Hematopoietic multipotent progenitor cell treated with erythropoietin and hydrocortisone succinate and interleukin-3 and kit ligand, for 6 days (in vitro differentiated cells): ENCODE measurements around the gene ASIC2.

ENCODE experiments used
- DNase-seq: peaks from one replicate; pipeline ENCODE4 v3.0.0-alpha.2; 2015

ASIC2 gene

DNA sequence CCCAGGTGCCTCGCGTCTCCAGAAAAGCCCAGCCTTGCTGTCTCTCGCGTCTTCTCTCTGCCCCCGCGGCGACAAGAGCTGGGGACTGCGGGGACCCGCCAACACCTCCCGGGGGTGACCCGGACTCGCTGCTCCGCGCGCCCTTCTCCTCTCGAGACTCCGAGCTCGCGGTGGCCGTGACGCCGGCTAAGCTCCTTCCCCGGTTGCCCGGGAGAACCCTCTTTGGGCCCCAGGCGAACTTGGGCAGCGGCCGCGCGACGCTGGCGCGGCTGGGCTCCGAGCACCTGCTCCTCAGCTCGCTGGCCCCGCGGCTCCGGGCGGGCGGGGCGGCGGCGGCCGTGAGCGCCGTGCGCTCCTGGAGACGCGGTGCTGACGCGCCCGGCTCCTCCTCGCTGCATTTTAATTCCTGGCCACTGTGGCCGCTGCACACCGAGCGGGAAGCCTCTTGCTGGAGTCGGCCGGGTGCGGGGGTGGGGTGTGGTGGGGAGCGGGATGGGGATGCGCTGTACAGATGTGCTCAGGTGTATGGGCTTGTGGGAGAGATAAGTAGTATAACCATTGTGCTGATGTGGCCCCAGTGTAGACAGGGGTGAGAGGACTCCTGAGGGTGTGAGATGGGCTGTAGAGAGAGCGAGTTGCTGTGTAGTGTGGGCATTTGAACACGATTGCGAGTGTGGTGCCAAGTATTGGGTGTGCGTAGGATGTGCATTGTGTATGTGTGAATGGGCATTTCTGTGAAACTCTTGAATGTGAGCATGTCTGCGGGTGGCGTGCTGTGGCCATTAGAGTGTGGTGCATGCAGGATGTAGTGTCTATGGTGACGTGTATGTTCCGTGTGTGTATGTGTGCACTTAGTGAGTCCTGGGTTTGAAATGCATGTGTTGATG lies at the start of gene ASIC2:
Gene ASIC2, minus strand, starts transcription at position 315 of the 887 bp plus-strand sequence.
- DNase-seq: peak; percentile 4

DNA sequence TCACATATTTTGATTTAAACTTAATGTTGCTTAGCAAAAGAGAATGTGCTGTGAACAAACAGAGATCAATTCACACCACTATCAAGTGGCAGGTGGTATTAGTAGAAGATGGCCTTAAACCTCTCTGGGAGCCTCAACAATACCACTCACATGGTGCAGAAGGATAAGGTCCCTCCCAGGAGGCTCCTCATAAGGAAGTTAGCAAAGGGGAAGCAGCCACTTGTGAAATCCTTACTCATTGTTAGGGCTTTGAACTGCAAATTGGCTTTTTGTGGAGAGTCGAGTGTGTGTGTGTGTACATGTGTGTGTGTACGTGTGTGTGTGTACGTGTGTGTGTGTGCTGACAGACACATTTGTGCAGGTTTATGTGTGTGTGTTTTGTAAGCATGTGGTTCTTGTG lies 48.9 kb upstream of the ASIC2 start:
- peak; percentile 8 for DNase-seq

DNA sequence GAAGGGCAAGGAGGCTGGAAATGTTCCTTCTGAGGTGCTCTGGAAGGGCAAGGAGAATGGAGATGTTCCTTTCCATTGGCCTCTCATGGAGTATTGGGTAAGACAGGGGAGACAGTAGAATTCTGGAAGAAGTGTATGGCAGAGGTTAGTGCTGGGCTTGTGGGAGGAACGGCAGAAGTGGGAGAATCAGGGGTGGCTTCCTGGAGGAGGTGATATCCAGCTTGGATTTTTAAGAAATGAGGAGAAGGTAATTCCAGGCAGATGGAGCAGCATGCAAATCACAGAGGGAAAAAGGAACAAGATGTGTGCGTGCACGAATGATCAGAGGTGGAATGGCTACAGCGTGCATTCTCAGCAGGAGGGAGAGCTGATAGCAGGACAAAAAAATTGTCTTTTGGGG lies 45.1 kb upstream of the ASIC2 start:
- no peak for DNase-seq

DNA sequence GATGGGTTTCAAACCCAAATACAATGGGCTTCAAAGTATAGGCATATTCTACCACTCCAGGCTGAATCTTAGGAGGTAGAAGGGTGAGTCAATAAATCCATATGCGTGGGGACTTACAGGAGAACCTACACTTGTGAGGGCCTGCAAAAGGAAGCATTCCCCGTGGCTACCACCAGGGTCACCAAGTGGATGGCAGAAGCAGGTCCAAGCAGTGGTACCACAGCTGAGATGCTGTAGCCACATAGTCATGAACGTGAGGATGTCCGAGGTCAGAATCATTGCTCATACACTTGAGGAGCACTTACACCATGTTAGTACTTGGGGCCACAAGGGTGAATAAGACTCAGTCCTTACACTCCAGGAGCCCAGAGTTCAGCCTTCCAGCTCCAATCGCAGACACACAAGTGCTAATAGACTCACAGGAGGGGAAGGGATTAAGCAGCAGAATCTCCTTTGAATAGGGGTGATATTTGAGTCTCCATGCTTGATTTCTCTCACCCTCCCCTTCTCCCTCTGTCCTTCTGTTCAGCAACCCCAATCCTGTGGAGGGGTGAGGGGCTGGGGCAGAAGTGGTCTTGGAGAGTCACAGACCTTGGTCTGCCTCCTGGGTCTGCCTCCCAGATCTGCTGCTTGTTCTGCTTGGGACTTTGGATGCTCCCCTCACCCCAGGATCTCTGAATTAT lies 42.5 kb upstream of the ASIC2 start:
- DNase-seq: peak; percentile 2

DNA sequence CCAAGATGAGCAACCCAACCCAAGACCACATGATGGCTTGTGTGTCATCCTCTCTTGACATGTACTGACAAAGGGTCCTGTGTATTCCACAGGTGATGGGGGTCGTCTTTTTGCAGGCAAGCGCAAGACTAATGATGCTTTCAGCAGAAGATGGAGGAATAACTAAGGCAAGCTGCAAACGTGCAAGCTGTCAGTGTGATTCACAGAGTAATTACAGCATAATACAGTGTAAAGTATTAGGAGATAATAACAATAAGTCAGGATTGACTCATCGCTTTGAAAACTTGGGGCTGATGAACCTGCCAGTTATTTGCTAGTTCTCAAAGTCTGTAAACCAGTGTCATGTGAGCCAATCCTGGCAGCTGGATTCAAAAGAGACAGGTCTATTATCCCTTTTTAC lies 41.6 kb upstream of the ASIC2 start:
- no peak for DNase-seq

DNA sequence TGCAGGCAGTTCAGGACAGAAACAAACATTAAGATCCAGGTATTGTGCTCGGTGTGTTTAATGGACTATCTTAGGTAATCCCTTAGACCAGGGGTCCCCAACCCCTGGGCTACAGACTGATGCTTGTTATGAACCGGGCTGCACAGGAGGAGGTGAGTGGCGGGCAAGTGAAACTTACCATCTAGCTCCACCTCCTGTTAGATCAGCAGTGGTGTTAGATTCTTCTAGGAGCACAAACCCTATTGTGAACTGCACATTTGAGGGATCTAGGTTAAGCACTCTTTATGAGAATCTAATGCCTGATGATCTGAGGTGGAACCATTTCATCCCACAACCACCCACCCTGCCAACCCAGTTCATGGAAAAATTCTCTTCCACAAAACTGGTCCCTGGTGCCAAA lies 37.8 kb upstream of the ASIC2 start:
- DNase-seq: no peak

DNA sequence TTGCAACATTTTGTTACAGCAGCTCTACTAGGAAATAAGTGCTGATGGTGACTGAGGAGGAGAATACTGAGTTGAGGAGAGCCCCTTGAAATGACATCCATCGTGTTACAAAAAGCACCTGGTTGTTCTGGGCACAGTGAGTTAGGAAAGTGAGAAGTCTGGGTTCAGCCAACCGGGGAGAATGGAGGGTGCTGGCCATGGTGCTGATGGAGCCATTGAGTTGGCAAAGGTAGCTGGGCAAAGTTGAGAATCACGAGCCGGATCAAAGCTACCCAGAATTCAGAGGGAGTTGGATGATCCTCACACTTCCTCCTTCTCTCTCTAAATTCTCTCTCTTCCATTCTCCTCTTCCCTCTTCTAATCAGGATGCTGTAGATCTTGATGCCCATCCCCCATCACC lies 35.0 kb upstream of the ASIC2 start:
- peak; percentile 30 for DNase-seq

DNA sequence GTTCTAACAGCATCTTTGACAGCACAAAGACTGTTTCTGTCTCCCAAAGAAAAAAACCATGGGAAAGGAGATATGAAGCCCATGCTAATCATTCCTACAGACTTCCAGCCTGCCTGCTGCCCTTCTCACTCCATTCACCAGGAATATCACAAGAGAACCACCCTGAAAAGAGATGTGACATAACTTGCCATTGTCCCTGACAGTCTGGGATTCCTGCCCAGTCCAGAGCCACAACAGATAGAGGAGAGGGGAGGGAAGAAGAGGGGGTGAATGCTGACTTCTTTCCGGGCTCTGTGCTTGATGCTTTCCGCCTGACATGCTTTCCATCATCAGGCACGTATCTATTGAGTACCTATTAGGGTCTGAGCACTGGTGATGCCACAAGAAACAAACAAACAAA lies 31.6 kb upstream of the ASIC2 start:
- no peak for DNase-seq

DNA sequence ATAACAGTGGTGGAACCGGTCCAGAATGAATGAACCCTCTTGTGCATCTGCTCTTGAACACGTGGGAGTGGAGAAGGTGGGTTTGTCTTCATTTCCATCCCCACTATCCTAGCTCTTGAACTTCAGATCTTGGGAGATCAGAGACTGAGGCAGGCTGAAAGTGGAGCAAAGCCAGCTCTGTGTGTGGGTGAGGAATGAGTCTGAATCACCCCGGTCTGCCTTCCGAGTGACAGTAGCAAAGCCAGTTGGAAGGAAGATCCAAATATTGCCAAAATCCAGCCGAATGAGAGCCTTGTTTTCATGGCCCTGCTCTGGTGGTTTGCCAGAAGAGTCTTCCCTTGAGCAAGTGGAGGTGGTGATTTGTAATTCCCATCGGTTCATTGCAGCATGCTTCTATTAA lies 29.0 kb upstream of the ASIC2 start:
- DNase-seq: no peak

DNA sequence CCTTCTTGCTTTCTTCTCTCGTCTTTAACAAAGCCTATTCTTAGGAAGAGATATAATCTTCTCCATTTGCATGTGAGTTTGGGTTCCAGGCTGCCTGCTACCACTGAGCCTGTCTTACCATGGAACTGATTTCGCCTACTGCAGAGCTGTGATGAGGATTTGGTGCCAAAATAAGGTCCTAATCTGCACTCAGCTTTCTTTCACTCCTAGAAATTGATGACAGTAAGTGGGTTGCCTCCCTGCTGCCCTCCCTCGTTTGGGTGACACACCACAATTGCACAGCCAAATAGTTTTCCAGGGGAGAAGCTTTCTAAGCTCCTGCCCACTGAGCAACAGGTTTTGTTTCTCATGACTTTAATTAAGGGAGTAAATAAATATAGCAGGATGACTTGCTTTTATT lies 25.1 kb upstream of the ASIC2 start:
- no peak for DNase-seq

DNA sequence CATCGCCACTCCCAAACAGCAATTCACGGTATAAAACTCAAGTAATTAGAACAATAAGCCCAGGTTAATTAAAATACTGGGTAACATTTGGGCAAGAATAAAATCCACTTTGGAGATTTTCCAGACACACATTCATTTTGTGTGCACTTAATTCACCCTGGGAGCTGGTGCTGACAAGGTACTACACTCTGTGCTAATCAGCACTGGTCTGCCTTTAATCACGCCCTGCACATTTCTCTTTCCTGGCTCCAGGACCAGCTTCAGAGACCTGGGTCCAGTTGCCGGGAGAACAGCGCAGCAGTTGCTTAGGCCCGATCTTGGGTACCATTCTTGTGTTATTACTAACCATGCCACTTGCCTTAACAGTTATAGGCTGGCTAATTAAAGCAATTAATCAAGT lies 23.7 kb upstream of the ASIC2 start:
- DNase-seq: no peak

DNA sequence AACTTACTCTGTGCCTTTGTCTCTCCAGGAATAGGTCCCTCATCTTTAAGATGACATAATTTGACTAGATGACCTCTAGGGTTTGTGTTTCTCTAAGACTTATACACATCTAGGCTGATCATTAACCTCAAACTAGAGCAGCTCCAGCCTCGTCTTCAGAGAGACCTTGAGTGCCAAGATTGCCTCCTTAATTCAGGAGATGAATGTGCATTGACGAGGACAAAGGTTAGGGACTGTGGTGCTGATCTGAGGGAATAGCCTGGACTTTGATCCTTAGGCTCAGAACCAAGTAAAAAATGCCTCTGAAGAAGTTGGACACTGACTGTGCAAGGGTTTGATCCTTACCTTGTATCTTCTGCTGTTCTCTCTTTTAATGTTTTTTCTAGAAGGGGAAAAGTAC lies 17.2 kb upstream of the ASIC2 start:
- no peak for DNase-seq

DNA sequence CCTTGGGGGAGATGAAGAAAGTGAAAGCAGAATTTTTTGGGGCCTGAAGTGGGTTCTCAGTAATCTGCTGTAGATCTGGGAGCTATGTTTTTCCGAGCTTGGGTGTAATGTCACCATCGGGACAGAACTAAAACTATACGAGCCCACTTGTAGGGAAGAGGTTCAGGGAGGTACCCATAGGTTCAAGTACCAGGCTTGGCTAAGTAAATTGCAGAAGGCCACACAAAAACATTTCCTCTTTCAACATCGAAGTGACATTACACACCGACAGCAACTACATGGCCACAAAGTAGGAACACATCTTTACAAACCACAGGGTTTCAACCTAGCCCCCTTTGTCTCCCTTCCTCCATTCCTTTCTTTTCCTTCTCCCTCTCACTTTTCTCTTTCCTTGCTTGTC lies 10.2 kb upstream of the ASIC2 start:
- DNase-seq: no peak

DNA sequence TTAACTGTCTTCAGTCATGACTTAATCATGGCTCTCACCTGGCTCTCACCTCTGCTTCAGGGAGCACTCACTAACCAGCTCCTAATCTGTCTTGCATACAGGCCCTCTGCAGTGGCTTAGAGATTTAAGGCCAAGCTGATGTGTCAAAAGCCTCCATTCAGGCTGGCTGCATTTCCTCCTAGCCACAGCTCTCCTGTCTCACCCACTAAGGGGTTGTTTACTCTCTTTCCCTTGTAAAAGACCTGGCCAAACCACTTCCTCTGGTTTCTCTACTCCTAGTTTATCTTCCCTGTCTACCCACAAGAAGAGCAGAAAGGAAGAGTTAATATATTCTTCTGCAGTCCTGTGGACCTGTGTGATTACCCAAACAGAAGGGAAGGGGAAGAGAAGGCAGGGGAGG lies 9.3 kb upstream of the ASIC2 start:
- DNase-seq: no peak

DNA sequence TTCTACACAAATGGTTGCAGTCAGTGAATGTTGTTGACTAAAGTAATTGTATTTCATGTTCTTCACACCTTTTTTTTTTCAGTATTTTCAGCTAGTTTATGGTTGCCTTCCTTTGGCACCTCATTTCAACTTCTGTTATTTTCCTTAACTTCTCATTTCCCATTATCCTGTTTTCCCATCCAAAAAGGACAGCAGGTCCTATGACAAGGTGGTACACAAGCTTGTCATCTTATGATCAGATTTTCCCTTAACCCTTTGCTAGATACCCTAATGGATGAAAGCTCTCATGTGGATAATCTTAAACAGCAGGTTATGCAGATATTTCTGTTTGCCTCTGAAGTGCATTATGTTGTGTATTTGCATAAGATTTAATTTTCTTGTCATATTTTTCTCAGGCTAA lies 7.1 kb upstream of the ASIC2 start:
- no peak for DNase-seq

DNA sequence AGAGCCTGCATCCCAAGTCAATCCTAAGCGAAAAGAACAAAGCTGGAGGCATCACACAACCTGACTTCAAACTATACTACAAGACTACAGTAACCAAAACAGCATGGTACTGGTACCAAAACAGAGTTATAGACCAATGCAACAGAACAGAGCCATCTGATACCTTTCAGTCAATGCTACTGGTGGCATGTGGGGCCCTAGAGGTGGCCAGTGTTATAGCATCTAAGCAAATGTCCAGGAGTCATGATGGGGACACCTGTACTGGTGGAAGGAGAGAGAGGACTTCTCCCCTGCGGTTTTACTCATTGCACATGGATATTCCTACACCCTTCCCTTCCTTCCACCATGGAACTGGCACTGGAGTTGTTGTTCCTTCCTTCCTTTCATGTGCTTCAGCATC lies 6.0 kb upstream of the ASIC2 start:
- peak; percentile 11 for DNase-seq

DNA sequence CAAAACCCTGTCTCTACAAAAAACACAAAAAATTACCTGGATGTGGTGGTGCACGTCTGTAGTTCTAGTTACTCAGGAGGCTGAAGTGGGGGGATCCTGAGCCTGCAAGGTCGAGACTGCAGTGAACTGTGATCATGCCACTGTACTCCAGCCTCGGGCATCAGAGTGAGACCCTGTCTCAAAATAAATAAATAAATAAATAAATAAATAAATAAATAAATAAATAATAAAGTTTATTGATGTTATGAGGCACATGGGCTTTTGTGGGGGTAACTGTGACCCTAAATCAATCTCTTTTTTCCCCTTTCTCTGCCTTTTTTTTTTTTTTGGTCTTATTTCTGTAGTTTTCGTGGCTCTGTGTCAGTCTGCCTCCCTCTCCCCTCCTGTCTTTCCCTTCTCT lies 4.5 kb upstream of the ASIC2 start:
- no peak for DNase-seq

DNA sequence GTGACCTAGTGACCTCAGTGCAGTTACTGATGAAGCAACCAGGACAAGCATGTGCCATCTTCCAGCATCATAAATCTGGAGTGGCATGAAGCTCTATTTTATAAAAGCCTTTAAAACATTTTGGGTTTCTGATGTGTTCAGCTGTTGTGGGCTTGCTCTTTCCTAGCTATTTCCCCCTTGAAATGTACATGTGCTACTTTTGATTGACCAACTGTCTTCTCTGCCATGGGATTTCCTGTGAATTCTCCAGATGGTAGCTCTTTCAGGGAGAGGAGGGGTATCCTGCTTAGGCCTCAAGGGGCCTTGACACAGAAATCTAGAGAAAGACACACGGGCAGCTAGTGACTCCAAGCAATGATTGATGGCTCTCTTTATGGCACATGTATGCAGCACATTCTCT lies 1.9 kb upstream of the ASIC2 start:
- no peak for DNase-seq

DNA sequence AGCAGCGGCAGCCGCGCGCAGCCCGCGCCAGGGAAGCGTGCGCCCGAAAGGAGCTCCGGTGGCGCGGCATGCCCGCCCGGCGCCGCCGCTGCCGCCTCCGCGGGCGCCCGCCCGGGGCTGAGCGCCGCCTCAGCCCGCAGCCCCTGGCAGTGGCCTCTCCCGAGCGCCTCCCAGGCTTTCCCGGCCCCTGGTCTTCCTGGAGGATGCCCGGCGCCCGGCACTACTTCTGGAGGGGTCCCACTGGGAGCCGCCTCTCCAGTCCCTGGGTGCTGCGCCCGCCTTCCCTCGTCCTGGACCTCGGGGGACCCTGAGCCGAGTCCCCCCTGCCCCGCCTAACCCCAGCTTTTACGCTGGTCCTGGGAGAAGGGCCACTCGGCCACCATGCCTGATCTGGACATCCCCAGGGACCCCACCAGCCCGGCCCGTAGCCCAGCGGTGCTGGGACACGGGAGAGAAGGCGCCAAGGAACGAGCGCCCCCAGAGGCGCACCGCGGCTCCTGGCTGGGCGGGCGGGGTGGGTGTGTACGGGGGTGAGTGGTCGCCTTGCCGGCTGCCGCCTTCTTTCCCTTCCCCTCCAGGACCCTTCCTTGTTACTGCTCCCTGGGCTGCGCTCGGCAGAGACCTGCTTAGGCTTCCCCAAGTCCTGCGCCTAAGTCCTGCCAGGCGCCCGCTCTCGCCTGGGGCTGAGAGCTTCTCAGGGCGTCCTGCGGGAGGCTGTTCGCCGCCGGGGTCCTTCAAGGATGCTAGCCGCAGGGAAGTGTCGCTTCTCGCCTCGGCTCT lies 704 bp downstream of the ASIC2 start:
- peak; percentile 12 for DNase-seq

DNA sequence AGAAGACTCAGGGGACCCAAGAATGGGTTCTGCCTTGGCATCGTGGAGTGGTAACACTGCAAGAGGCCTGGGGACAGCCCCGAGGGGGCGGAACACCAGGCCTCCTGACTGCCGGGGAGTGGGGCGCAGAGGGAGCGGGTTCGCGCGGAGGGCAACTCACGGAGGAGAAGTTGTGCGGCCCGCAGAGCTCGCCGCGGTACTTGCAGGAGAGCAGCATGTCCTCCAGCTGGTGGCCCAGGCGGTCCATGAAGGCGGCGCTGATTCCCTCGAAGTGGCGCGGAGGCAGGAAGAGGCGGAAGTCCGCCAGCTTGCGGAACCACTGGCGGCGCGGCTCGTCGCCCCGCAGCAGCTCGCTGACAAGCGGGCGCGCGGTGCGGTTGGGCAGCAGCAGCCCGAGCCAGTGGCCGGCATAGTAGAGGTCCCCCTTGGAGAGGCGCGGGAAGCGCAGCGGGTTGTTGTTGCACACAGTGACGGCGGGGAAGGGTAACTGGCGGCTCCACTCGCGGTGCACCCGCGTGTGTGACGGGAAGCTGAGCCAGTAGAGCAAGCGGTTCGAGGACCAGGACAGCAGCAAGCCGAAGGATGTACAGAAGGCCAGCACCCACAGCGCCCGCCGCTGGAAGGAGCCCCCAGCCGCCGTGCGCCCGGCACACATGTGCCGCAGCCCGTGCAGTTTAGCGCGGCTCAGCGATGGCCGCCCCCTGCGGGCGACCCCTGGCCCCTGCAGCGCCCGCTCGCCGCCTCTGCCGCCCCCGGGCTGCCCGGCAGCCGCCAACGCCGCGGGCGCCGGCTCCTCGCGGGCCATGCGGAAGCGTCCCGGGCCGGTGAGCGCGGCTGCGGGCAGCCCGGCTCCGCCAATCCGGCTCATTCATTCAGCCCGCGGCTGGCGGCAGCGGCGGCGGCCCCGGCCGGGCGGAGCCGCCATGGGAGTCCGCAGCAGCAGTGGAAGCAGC lies 1.6 kb downstream of the ASIC2 start:
- DNase-seq: peak; percentile 7

DNA sequence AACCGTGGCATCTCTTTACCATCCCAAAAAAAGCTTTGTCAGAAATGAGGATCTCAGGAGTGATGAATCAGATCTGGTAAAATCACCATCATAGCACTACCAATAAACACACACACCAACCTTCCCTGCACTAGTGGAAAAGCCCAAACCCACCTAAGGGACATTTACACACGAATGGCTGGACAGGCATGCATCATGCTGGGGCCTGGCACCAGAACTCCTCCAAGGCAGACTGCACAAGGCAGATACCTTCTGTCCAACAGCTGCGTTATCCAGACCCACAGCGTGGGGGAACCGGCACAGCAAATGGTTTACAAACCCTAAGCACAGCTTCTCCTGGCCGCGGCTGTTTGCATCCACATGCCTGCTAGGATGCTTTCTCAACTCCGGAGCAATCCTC lies 2.8 kb downstream of the ASIC2 start:
- DNase-seq: no peak

DNA sequence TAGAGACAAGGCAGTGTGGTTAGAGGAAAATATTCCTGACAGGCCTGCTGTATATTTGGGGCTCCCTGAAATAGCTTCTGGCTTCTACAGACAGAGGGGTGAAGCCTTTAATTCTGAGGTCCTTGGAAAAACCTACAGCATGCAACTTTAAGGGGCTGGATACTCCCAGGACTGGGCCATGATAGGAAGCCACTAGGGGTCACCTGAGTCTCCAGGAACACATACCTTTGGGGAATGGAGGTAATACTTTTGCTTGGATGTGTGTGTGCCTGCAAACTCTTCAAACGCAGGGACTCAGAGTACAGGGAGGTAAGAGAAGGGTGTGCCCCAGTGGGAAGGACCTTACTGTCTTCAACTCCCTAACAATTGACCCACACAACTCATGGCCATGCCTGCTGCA lies 4.1 kb downstream of the ASIC2 start:
- no peak for DNase-seq
